Hepatocyte (in vitro differentiated cells): ENCODE results near the gene RABGAP1.

Experiments
- EZH2 ChIP-seq: fragments of 200-600 bp; sonication (generic); IDR thresholded peaks from 2 replicates; pipeline ENCODE4 v1.6.1; 2016; ENCODE audit warnings: antibody characterized with exemption, mild to moderate bottlenecking, borderline replicate concordance
- TF ChIP-seq, protein P1 (sequence below): fragments of 200-600 bp; sonication (generic); IDR thresholded peaks from 2 replicates; pipeline ENCODE4 v1.5.1; 2016; ENCODE audit warnings: antibody characterized with exemption, mild to moderate bottlenecking; ENCODE audit not compliant: poor library complexity

DNA sequence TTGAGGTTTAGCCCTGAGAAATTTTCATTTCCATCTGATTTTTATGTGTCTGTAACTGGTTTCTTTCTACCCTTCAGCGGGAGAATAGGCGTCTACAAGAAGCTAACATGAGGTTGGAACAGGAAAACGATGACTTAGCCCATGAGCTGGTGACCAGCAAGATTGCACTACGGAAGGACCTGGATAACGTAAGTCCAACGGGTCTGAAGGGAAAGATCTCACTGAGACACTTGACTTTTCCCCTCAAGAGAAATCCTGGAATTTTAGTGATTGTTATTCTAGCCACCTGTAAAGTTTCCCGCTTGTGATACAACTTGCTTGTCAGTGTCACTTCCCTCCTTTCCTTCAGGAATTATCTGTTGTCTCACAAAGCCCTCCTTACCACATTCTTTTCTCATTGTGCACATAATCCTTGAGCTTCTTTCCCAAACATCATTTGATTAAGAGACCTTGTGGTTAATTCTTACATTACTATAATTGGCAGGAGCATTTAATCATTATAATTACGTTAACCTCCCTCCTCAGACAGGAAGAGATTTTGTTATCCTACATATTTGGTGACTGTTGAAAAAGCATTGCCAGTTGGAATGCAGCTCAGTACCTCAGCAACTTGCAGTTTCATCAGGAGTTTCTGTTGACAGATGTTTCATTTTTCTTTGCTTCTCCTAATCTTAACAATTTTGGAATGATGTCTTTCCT lies 149.5 kb downstream of the RABGAP1 start:
- TF ChIP-seq, protein P1, sequence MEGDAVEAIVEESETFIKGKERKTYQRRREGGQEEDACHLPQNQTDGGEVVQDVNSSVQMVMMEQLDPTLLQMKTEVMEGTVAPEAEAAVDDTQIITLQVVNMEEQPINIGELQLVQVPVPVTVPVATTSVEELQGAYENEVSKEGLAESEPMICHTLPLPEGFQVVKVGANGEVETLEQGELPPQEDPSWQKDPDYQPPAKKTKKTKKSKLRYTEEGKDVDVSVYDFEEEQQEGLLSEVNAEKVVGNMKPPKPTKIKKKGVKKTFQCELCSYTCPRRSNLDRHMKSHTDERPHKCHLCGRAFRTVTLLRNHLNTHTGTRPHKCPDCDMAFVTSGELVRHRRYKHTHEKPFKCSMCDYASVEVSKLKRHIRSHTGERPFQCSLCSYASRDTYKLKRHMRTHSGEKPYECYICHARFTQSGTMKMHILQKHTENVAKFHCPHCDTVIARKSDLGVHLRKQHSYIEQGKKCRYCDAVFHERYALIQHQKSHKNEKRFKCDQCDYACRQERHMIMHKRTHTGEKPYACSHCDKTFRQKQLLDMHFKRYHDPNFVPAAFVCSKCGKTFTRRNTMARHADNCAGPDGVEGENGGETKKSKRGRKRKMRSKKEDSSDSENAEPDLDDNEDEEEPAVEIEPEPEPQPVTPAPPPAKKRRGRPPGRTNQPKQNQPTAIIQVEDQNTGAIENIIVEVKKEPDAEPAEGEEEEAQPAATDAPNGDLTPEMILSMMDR = no peak
- TF ChIP-seq EZH2 = no peak
